HG02610 (cell line): ENCODE results near the gene AMPD3.

ENCODE experiments used
- ATAC-seq: cut with Tn5 transposase; IDR thresholded peaks from one replicate; pipeline ENCODE4 v1.9.1; 2021; ENCODE audit warnings: mild to moderate bottlenecking, moderate library complexity; ENCODE audit not compliant: unreplicated experiment

The AMPD3 gene

DNA sequence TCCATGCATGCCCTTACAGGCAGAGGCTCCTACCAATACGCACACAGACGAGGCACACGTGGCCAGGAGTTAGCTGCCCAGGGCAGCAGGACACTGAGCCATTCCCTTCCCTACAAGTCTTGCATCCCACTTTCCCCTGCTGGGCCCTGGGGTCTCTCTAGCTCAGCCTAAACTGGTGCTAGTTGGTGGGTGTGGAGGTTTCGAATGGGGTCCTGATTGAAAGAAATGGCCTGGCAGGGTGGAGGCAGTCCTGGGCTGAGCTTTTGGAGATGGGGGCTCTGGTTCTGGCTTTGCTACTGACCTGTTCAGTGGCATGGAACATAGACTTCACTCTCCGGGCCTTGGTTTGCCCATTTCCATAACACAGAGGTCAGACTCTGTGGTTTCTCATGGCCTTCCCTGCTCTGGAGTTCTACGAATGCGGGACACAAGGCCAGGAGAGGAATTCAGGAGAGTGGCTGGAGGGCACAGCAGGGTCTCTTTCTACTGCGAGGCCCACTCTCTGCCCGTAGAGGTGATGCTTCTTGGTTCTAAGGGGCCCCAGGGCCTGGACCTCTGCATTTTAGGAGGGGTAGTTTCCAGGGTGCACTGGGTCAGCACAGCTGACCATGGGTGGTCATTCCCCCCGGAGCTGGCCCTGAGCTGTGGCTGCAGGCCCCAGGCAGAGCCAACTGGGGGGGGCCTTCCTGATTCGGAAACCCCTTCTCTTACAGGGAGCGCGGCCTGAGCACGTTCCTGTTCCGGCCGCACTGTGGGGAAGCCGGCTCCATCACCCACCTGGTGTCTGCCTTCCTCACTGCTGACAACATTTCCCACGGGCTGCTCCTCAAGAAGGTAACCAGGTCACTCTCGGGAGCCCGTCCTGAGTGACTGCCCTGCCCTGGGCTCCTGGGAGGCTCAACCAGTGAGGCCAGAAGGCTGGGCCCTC lies 46.0 kb downstream of the AMPD3 start:
- ATAC-seq = no peak

DNA sequence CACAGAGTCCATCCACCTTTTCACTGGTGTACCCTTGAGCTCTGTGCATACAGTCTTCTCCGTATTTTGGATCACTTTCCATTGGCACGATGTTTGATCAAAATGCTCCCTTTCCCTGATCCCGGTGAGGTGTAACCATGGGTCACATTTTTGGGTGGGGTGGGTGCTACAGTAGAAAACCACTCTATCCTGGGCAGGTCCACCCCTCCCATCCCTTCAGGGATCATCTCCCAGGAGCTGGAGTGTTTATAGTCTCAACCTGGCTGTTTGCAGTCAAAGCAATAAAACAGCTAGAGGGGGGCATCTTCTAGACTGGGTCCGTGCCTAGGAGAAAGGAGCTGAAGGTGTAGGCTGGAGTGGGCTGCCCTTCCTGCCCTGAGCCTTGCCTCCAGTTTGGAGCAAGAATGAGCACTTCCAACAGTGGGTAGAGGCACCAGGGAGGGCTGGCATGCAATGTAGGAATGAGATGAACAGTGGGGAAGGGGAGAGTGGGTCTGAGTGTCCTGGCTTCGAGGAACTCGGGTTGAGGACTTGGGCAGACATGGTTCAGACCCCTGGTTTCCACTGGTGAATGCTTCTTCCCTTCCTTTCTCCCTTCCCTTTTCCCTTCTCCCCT lies 47.1 kb downstream of the AMPD3 start:
- no peak for ATAC-seq

DNA sequence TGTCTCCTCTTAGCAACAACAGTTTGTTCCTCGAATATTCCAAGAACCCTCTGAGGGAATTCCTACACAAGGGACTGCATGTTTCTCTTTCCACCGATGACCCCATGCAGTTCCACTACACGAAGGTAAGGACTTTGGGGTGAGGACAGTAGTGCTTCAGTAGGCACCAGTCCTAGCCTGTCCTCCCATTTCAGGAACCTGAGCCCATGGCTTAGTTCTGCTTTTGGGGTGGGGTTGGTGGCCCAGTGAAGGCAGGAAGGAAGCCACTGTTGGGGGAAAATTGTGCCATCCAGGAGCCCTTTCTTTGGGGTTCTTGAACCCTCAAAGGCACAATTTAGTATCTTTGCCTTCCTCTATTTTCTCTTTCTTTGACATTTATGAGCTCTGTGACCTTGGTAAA lies 47.7 kb downstream of the AMPD3 start:
- no peak for ATAC-seq

DNA sequence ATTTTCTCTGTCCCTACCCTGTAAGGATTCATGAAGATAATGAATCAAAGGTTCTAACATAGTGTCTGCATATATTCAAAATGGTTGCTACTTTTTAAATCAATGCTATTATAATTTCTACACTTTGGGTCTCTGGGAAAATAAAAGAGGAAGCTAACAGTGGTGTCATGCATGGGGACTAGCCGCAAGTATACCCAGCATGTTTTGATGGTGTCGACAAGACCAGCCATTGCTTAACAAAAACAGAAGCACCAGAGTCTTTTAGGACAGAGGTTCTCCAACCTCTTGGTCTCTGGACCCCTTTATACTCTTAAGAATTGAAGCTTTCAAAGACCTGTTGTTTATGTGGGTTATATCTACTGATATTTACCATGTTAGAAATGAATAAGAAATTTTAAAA lies 48.2 kb downstream of the AMPD3 start:
- no peak for ATAC-seq

DNA sequence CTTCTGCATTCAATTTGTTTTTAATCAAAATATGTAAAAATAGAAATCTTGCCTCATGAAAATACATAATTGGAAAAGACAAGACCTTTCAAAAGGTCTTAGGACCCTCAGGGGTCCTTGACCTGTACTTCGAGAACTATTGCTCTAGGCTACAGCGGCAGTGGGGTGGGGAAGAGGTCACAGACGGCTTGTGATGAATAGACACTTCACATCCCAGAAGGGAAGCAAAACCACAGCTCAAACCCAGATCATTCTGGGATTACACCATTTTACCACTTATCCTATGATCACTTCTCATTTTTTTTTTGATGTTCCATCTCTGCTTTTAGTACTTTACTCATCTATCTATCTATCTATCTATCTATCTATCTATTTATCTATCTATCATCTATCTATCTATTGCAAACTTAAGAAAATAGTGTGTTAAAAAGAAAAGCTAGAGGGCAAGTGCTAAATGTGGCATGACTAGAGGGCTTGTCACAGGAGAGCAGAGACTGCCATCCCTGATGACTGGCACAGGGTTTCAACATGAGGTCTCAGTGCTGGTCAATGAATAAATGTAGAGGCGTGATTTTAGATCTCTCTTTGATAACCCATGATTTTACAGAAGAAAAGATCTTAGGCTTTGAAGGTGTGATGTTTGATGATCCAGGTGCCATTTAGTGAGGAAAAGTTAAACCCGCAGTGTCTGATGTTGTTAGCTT lies 48.9 kb downstream of the AMPD3 start:
- no peak for ATAC-seq

DNA sequence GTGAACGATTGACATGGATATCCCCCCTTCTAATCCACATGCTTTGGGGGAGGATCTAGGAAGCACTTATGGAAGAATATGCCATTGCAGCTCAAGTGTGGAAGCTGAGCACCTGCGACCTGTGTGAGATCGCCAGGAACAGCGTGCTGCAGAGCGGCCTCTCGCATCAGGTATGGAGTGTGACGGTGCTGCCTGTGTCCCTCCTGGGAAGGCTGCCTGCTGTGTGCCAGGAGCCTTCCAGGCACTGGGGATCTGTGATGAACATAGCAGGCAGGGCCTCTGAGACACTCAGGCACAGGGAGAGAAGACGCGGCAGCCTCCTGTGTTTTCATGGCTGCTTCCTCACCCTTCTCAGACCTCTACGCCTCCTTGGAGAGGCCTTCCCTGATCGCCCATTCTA lies 49.4 kb downstream of the AMPD3 start:
- no peak for ATAC-seq

DNA sequence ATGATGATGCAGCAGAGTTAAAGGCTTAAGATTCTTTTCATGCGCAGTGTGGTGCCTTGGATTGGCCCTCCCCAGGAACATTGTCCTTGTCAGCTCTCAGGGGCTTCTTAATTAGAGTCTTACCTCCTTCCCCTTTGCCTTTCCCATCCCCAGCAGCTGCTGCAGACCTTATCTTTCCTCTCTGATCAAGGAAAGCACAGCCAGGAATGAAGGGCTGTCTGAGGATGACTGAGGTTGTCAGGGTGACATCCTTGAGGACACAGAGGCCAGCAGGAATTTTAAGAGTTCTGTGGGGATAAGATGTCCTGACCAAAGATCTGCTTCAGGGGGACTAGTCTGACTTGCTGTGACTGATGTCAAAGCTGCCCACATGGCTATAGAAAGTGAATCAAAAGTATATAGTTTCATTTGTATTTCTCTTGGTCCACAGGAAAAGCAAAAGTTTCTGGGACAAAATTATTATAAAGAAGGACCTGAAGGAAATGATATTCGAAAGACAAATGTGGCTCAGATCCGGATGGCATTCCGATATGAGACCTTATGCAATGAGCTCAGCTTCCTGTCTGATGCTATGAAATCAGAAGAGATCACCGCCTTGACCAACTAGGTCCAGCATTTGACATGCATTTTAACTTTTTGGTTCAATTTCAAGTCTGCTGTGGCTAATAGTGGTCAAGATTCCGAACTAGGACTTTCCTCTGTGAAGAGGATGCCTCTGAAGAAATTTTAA lies 50.4 kb downstream of the AMPD3 start:
- ATAC-seq = no peak

DNA sequence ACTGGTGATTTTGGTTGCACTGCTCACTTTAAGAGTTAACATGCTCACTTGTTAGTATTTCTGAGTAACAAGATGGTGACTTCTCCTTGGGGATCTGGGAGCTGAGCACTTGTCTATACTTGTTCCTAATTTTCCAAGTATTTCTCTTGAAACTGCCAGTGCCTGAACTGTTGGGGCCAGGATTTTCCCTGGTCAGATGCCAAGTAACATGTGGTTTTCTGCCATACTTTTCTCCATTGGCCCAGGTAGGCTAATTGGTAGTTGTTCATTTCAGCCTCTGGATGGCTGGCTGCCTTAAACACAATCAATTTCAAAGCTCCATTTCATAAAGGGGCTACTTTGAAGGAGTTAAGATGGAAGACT lies 50.9 kb downstream of the AMPD3 start:
- no peak for ATAC-seq

DNA sequence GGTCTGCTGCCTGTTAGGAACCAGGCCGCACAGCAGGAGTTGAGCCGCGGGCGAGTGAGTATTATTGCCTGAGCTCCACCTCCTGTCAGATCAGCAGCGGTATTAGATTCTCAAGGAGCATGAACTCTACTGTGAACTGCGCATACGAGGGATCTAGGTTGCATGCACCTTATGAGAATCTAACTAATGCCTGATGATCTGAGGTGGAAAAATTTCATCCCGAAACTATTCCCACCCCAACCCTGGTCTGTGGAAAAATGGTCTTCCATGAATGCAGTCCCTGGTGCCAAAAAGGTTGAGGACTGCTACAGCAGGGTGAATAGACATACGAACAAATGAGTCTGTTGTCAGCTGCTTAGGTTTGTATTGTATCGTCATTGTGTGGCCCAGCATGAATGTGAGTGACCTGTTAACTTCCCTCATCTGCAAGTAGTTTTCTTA lies 56.1 kb downstream of the AMPD3 start:
- no peak for ATAC-seq

DNA sequence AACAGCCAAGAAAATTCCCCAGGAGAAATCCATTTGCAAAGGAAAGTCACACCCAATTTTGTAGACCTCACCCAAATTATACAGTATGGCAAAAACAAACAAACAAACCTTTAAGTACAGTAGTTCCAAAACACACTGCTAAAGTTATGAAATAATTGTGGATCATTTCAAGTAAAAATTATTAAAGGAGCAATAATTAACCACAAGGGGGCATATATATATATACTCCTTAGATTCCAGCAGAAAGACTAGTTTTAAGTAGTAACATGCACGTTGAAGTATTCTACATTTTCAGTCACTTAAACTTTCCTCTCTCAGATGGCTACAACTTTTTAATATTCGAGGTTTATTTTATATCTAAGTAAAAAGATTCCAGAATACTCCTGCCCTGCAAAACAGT lies 59.1 kb downstream of the AMPD3 start:
- ATAC-seq = no peak

DNA sequence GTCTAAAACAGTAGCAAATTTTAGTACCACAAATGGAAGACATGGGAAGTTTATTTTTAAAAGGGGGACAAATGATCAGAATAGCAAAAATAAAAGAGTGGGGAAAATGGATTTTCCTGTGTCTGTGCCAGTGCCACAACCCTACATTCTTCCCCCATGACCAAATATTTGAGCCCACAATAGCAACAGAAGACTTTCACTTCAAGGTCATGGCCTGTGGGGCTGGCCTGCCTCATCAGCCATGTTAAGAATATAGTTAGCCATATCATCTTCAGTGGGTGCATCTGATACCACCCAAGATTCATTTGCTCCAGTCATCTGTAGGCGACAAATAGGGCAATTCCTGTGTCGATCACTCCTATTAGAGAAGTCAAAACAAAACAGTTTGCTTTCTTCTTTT lies 59.6 kb downstream of the AMPD3 start:
- ATAC-seq = no peak

DNA sequence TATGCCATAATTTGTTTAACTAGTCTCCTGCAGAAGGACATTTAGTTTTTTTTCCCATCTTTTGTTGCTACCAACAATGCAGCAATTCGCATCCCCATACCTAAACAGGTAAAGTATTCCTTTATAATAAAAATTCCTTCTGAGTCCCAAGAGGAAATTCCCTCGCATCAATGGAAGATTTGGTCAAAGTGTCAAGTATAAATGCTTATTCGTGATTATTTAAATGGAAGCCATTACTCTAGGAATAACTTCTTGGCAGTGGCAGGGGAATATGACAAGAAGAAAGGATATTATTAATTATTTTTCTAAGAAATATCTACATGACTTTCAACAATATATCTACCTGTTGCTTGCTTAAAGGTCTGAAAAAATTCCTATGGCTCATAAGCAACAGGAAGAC lies 60.4 kb downstream of the AMPD3 start:
- ATAC-seq = no peak

DNA sequence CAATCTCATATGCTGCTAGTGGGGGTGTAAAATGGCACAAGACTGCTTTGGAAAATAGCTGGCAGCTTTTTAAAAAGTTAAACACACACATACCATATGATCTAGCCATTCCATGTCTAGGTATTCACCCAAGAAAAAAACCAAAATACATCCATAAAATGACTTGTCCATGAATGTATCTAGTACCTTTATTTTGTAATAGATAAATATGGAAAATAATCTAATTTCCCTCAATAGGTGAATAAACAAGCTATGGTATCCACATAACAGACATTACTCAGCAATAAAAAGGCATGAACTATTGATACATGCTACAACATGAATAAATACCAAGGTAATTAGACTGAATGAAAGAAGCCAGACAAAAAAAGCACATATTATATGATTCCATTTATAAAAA lies 63.1 kb downstream of the AMPD3 start:
- ATAC-seq = no peak

DNA sequence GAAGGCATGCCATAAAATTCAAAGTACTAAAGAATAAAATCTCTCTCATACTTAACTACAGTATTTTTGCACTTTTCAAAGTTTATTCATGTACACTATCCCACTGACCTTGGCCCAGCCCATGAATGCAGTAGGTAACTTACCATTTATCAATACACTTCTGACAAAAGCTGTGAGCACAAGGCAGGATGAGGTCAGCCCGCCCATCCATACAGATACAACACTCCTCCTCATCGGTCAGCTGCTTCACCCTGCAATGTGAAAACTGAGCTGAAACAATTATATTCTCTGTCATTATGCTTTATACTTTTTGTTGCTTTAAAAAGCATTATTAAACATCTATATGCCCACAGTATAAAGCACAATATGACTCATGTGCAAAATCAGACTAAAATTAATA lies 63.8 kb downstream of the AMPD3 start:
- no peak for ATAC-seq

DNA sequence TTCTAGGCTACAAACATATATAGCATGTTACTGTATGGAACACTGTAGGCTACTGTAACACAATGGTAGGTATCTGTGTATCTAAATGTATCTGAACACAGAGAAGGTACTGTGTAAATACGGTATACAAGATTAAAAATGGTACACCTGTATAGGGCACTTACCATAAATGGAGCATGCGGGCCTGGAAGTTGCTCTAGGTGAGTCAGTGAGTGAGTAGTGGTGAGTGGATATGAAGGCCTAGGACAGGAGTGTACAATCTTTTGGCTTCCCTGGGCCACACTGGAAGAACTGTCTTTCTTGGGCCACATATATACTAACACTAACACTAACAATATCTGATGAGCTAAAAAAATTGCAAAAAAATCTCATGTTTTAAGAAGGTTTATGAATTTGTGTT lies 64.6 kb downstream of the AMPD3 start:
- ATAC-seq = no peak

DNA sequence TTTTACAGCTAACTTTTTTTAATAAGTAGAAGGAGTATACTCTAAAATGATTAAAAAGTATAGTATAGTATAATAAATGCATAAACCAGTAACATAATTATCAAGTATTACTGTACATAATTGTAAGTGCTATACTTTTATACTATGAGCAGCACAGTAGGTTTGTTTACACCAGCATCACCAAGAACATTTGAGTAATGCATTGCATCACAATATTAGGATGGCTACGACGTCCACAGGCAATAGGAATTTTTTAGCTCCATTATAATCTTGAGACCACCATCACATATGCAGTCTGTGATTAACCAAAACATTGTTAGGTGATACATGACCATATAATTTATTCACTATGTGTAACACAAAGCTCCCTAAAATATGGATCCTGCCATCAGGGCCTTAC lies 65.5 kb downstream of the AMPD3 start:
- no peak for ATAC-seq

DNA sequence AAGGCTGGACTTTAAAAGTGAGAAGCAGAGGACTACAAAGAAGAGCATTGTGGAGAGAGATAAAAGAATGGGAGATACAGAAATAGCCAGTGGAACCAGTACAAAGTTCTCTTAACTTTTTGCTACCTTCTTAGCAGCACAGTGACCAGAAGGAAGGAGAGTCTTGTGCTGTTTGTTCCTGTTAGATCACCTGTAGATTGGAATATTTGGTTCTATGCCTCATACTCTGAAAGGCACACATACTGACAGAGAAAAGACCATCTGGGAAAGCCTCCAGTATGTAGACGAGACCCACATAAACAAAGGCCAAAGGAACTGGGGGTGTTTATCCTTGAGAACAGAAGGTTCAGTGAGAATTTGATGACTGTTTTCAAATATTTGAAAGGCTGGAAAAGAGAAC lies 67.2 kb downstream of the AMPD3 start:
- ATAC-seq = no peak

DNA sequence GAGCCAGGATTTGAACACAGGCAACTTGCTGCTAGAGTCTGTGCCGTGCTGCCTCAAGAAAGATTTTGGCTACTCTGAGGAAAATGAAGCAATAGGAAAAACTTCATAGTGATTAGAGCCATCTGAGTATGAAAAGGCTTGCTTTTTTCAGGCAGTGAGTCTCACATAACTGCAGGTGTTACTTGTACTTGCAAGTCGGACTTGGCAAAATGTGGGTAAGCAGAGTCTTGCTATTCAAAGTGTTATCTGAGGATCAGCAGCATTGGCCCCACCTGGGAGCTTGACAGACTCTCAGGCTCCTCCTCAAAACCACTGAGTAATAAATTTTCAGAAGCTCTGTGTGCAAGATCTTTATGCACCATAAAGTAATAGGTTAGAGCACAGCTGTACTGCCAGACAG lies 67.9 kb downstream of the AMPD3 start:
- no peak for ATAC-seq

DNA sequence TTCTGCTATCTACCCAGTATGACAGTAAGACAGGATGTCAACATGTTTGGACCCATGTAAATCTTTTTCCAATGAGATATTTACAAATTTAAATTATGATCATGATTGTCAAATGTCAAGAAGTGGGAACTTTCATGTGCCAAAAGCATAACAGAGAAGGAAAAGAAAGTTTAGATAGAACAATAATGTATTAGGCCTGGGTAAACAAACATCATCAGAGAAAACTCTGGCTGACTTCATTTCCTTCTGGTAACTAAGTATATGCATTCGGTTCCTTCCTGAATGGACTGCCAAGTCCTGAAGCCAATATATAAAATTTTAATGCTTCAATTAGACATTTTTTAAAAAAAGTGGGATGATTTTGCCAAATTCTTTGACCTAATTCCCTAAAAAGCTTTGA lies 69.4 kb downstream of the AMPD3 start:
- no peak for ATAC-seq

DNA sequence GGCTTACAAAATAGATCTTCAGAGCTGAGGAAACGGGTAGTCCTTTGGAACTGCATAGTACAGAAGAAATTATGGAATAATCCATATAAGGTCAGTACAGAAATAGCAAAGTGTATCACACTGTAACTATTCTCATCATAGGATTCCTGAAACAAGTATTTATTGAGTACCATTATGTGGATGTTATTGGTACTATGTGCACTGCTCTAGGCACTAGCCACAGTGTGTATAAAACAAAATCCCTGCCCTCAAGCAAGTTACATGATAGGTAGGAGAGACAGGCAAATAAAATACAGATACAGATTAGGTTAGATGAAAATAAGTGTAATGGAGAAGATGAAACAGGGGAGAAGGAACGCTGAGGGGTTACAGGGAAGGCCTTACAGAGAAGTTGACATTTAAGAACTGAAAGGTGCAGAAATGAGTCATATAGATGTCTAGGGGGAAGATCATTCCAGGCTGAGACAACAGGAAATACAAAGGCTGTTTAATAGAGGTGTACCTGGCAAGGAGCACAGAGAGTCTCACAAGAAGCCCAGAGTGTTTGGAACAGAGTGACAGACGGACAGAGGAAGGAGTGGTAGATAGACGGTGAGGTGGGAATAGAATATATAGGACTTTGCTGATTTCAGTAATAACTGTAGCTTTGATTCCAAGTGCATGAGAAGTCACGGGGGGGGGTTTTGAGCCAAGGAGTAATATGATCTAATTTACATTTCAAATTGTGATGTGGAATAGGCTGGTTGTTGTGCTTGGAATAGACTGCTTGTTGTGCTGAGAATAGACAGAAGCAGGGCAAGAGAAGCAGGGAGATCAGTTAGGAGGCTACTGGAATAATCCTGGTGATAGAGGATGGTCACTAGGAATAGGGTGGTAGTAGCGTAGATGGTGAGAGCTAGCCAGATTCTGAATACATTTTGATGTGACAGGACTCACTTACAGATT lies 72.2 kb downstream of the AMPD3 start:
- peak; percentile 83 for ATAC-seq
